Stimulated activated CD8-positive, alpha-beta memory T cell treated with anti-CD3 and anti-CD28 coated beads, Interleukin-4, amount 100 ng/mL, for 1 hour (primary cell): ENCODE measurements around the gene IGF1R.

ENCODE experiments used
- DNase-seq, 2 donors: peaks; one replicate each; pipeline ENCODE4 v3.0.0-alpha.2; 2020; ENCODE audit warnings: low read depth in 2 of 2, low spot score in 1 of 2

Gene IGF1R

GRCh38 chr15:98855067-98855814, 206.9 kb downstream of the IGF1R start:
- DNase-seq = no peak

- DNase-seq = no peak
Observed at GRCh38 chr15:98855815-98856531, 207.6 kb downstream of the IGF1R start.

DNA sequence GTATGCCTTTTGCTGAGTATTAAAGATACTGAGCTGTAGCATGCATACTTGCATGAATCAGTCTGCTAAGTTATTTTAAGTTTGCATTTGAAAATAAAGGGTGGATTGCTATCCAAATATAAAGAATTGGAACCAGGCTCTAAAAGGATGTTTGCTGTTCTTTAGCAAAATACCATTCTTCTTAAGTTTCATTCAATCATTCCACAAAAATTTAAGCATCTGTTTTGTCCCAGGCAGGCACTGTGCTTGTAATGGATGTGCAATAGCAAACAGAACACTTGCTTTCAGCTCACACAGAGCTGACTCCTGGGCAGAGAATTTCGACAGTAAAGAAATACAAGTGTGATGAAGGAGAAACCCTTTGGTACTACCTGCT, 208.2 kb downstream of the IGF1R start:
- no peak for DNase-seq

GRCh38 chr15:98858610-98859023, 210.3 kb downstream of the IGF1R start:
- no peak for DNase-seq

DNA sequence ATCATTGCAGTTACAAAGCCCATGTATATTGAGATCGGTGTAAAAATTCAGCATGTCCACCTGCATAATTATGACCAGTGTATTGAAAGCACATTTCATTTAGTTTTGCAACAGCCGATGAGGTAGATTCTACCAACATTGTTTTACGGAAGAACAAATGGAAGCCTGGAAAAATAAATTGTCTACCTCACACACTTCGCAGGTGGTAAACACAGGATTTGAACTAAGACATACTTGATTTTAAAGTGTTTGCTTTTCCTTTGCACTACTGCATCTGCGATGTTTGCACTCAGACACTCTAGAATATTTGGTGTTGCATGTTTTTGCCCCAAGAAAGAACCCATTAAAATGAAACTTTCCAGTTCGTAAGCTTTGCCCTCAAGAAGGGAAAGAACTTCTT, 210.8 kb downstream of the IGF1R start:
- DNase-seq = no peak

DNA sequence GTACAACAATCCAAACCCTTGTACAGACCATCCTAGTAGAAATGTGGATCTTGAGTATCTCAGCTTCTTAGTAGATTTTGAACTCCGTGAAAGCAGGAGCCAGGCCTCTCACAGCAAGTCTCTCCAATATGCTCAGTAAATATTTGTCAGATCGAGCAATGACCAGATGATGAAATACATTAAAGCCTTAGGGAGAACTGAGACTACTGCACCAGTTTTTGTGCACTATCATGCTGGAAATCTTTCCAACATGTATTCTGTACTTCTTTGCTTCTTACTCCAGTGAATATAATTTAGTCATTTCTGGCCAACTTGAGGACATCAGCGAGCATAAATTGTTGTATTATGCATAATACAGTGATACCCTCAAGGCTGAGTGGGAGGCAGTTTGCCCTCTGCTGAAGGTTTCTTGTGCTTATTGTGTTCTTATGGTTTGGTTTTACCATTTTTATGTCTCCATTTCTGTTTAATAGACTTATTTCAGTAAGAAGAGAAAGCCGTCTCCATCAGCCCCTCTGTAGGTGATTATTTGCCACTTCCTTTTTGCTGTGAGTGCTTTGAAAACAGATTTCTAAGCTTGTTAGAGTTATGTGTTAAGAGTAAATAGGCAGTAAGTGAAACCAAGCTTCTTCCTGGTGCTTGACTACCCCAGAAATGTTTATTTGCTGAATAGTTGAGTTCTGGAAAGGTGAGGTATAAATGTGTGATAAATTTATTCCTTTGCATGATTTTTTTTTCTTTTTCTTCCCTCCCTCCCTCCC, 212.1 kb downstream of the IGF1R start:
- DNase-seq = no peak

- DNase-seq = no peak
Observed at GRCh38 chr15:98861188-98861587, 212.8 kb downstream of the IGF1R start.

DNA sequence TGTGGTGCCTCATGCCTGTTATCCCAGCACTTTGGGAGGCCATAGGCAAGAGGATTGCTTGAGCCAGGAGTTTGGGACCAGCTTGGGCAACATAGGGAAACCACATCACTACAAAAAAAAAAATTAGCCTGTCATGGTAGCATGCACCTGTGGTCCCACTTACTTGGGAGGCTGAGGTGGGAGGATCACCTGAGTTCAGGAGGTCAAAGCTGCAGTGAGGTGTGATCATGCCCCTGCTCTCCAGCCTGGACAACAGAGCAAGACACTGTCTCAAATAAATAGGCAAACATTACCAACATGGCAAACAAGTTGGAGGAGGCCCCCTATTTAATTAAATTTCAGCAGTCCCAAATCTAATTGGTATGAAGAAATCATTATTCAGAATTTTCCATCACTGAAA, 215.6 kb downstream of the IGF1R start:
- DNase-seq = no peak

DNA sequence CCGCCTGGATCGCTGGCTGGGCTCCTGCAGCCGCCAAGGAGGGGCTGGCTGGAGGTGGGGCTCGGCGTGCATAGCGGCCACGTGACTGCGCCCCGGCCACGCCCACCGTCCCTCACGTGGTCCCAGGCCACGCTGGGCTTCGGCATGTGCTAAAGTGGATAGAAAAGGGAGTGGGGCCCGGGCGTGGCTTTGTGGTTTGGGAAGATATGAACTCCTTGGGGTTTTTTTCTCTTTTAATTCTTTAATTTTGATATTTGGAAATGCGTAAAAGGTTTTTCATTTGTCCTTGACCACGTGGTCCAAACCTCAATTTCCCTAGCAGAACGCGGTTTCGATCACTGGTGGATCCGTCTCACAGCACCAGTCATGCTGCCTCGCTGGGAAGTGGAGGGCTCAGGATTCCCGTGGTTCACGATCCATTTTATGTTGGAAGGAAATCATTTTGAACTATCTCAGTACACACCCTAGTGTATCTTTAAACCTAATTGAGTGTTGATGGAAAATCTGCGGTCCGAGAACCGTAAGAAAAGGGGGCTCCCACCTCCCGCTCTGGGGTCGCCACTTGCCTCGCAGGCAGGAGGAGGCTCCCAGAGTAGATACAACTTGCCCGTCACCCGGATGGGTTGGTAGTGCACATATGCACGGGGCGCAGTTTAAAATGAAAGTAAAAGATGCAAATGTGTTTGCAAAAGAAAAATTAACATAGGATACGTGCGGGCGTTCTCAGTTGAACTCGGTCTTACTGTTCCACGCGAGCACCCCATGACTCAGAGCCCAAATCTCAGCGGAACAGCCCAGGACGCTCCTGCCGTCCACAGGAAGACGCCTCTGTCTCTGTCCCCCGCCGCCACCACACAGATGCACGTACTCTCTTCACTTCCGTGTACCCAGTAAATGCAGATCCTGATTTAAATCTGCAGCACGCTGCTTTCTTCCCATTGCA, 217.3 kb downstream of the IGF1R start:
- DNase-seq = peak in 1 of 2 donors; percentile 47

DNA sequence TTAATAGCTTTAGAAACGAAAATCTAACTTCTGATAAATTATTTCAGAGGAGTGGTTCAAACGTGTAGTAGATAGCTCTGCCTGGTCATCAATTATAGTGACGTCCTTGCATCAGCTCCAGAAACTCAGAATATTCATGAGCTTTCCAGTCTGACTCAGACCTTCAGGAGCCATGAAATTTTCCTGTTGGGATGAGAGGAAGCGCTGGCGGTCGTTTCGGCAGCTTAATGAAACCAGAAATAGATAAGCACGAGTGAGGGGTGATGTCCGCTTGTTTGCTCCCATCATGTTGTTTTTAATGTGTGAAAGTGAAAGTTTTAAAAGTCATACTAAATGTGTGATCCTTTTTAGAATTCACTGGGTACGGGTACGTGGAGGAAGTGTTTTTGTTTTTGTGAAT, 218.2 kb downstream of the IGF1R start:
- no peak for DNase-seq

- no peak for DNase-seq
Observed at GRCh38 chr15:98868564-98868963, 220.2 kb downstream of the IGF1R start.

DNA sequence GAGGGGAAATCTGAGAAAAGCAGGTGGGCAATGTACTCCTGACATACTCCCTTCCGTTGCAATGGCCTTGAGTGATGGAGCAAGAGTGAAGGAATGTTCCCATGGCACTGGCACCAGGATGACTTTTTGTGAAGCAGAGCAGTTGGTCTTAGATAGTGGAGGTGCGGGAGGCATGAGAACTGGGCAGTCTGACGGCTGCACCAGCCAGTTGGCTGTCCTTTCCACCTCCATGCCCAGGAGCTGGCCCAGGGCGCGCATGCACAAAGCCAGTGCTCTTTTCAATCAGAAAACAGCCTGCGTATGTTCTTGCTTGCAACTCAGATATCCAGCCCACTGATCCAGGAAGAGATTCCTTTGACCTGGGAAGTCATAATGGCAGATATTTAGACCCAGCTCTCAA, 222.4 kb downstream of the IGF1R start:
- no peak for DNase-seq

- no peak for DNase-seq
Observed at GRCh38 chr15:98872774-98873173, 224.4 kb downstream of the IGF1R start.

GRCh38 chr15:98873441-98874218, 225.3 kb downstream of the IGF1R start:
- no peak for DNase-seq

DNA sequence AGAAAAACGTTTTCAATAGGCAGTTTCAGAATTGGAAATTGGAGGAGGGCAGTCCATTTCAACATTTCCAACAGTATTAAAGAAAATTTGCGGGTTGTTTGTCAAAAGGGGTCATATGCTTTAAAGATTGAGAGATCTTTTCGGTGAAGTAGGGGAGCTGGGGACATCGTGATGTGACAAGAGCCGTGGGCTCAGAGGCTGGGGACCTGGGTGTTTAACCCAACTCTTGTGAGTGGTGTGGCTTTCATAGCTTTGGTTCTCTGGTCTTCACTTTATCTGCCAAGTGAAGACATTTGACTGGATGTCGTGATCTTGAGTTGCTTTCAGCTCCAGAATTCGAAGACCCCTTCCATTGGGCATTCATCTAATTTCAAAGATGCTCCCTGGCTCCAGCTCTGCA, 226.0 kb downstream of the IGF1R start:
- DNase-seq = no peak

- DNase-seq = no peak
Observed at GRCh38 chr15:98874773-98875172, 226.4 kb downstream of the IGF1R start.

- DNase-seq = no peak
Observed at GRCh38 chr15:98875309-98875708, 227.0 kb downstream of the IGF1R start.

GRCh38 chr15:98876451-98877369, 228.4 kb downstream of the IGF1R start:
- no peak for DNase-seq

GRCh38 chr15:98878172-98878571, 229.8 kb downstream of the IGF1R start:
- DNase-seq = no peak
